Stimulated activated CD8-positive, alpha-beta memory T cell treated with anti-CD3 and anti-CD28 coated beads, Interleukin-2, amount 100 ng/mL, for 1 hour (primary cell): Measurements from ENCODE around the gene PFKL.
"Not testable (repeated sequence)": the region's sequence is repeated elsewhere in the genome, so short reads cannot be mapped to it uniquely, and the experiment has no call there.

Experiments
- DNase-seq, 2 donors: peaks; one replicate each; pipeline ENCODE4 v3.0.0-alpha.2; 2020; ENCODE audit warnings: low read depth in 2 of 2

Gene PFKL

GRCh38 chr21:44344541-44345183, 44.8 kb downstream of the PFKL start:
- no peak for DNase-seq

DNA sequence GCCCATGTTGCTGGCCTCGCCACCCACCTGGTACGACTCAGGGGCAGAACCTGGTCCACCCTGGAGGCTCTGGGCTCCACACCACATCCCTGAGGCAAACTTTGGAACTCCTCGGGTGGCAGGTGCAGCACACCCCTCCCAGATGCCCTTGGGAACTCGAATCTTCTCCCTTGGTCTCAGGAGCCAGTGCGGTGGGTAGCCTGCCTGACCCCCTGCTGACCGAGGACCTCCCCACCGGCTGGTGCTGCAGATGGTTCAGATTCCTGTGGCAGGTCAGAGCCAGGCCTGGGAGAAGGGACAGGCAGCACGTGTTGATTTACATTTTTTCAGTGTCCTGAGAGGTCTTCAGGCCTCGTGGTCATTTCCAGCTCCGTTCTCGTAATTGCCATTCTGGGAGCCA, 45.6 kb downstream of the PFKL start:
- DNase-seq: no peak

GRCh38 chr21:44347911-44348451, 48.1 kb downstream of the PFKL start:
- DNase-seq: no peak

DNA sequence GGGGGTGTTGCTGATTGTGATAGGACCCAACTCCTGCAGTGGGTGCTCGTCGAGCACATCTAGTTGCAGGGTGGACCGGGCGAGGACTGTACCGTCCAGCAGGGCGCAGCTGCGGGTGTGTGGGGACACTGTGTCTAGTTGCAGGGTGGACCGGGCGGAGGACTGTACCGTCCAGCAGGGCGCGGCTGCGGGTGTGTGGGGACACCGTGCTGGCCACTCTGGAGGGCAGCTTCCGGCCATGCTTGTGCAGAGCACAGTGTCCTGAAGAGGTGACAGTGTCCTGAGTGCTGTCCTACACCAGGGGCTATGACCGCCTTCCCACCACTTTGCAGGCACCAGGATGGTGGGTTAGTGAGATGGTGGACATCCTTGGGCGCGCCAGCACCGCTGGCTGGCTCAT, 49.0 kb downstream of the PFKL start:
- no peak for DNase-seq

DNA sequence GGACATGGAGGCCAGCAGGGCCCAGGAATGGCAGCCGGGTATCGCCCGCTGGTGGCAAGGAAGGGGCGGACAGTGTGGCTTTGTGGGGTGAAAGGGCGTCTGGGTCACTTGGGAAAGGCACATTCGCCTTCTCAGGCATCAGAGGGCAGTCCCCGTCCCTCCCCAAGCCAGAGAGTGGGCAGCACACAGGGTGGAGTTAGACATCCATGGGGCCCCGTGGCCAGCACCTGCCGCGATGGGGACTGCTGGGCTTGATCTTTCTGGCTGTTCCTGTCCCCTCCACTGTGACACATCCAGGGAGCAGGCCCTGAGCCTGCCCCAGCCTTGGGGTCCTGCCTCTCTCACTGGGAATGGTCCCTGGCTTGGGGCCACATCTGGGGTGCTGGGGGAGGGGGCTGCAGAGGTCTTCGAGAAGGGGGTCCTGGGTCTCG, 49.6 kb downstream of the PFKL start:
- DNase-seq: no peak

GRCh38 chr21:44349847-44350772, 50.3 kb downstream of the PFKL start:
- no peak for DNase-seq

- DNase-seq: no peak
Measured at GRCh38 chr21:44350773-44351481, 51.1 kb downstream of the PFKL start.

GRCh38 chr21:44351535-44352252, 51.8 kb downstream of the PFKL start:
- DNase-seq: no peak

GRCh38 chr21:44352253-44352860, 52.5 kb downstream of the PFKL start:
- DNase-seq: no peak

- peak in 1 of 2 donors; percentile 8 for DNase-seq
Measured at GRCh38 chr21:44353191-44353970, 53.5 kb downstream of the PFKL start, which contains the start of gene TRPM2. Gene TRPM2, plus strand, starts transcription at chr21:44353621. Its CDS starts 80 bp downstream, at chr21:44353701.

DNA sequence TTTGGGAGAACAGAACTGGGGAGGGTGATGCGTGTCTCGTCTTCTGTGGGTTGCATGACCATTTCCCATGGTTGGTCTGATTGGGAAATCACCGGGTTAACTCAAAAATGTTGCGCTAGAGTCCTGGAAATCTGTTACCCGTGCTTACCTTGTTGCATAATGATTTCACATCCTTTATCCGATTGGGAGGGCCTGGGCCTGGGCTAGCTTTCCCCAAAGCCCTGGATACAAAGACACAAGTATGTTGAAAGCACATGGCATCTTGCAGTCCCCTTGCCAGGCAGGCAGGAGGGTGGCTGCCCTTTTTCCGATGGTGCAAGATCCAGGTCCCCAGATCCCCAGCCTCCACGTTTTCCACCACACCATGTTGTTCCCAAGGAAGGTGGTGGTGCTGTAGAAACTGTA, 54.1 kb downstream of the PFKL start:
- DNase-seq: no peak

DNA sequence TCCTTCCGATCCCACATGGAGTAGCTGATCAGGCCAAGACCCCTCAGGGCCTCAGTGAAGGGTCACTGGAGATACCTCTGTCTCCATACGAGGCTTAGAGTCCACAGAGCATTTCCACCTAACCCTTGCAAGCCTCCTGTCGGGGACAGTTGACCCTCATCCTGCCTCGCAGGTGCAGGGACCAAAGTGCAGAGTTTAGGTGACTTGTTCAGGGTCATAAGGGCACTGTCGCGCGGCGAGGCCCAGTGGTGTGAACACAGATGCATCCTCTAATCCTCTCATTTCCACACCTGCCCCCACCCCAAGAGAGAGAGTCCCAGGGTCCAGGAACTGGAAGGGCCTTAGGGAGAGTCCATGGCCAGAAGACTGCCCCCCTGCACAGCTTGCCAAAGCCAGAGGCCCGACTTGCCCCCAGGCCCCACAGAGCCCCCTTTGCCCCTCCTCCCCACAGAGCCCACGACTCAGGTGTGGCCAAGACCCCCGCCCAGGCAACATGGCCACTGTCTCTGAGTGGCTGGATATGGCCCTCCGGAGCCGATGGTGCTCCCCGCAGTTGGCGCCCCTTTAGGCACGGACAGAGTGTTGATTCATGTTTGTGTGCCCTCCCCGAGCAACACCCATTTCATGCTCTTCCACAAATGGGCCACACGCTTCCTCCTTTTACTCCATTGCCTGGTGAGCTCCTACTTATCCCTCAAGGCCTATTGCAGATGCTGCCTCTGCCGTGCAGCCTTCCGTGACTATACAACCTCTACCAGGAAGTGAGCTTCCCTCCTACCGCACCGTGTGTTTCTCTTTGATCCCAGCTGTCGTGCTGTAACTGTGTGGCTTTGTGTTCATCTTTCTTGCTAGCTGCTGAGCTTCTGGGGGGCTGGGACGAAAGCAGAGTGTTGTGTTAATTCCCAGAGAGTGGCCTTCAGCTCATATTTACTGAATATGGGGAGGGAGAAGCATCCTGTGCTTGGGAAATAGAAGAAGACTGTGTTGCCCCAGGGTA, 55.2 kb downstream of the PFKL start:
- DNase-seq: no peak

- no peak for DNase-seq
Measured at GRCh38 chr21:44356160-44356559, 56.3 kb downstream of the PFKL start.

DNA sequence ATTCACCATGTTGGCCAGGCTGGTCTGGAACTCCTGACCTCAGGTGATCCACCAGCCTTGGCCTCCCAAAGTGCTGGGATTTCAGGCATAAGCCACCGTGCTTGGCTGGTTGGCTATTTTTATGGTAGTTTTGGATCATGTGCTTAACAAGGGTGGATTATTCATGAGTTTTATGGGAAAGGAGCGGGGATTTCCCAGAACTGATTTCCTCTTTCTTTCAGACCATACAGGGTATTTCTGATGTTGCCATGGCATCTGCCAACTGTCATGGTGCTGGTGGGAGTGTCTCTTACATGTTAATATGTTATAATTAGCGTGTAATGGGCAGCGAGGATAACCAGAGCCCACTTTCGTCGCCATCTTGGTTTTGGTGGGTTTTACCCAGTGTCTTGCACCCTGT, 56.8 kb downstream of the PFKL start:
- DNase-seq: no peak

DNA sequence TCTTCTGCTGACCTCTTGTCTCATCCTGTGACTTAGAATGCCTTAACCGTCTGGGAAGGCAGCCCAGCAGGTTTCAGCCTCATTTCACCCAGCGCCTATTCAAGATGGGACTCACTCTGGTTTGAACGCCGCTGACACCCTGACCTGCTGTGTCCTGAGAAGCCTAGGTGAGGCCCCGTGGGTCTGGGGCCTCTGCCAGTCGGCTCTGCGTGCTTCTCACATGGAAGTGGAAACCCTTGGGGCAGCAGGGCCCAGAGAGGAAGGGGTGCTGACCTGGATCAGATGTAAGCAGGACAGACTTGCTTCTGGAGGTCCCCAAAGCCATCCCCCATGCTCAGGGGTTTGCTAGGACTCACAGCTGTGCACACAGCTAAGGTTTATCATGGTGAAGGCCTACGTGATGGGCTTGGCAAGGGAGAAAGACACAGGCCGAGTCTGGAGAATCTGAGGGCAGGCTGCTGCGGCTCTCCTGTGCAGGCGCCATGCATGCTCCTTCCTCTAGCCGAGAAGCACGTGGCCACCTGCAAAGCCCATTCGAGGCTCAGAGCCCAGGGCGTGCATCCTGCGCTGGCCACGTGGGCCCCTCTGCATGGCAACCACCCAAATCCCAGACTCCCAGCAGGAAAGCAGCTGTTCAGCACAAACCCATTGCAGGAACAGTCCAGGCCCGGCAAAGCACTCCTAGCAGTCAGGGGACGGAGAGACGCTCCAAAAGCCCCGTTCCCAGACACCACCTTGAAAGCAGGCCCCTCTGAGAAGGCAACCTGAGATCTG, 57.4 kb downstream of the PFKL start:
- no peak for DNase-seq

DNA sequence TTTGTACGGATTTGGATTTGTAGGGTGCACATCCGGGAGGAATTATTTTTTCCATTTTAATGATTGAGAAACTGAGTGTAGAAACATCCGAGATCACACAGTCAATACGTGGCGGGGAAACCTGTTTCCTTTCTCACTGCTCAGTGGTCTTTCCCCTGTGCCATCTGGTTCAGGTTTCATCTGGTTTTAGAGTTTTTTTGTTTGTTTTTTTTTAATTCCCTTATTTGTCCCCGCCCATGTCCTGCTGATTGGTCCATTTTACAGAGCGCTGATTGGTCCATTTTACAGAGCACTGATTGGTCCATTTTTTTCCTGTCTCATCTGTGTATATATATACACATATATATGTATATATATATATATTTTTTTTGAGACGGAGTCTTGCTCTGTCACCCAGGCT, 59.5 kb downstream of the PFKL start:
- no peak for DNase-seq

DNA sequence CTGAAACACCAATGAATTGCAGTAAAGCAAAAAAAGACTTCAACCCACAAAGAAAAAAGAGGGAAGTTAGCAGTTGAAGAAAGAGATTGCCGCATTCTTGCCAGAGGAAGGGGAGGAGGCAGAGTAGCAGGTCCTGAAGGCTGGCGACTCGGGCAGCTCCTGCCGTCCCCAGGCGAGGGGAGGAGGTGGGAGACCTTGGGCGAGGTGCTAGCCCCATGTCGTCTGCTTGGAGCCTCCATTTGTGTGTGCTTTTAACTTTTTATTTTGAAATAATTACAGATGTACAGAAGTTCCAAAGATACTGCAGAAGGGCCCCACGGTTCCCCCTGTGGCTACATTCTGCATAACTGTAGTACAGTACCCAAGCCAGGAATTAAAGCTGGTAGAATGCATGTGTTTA, 60.3 kb downstream of the PFKL start:
- DNase-seq: no peak

- DNase-seq: not testable (repeated sequence)
Measured at GRCh38 chr21:44361903-44362302, 62.0 kb downstream of the PFKL start.
